ENCODE data around the gene ANKAR. TPM values are rescaled to one million over a fixed set of nuclear protein-coding genes. Genes with fewer than 3 reads are reported as not detected.

ANKAR gene
- total and polyA plus RNA-seq, 9 of the 15 experiments (the other 6 are each of a cell fraction or from before 2014, with no cell fraction given): 0.04 to 0.52 (median 0.39) TPM

- FAIRE-seq (no peak), ATAC-seq (no peak), DNase-seq (ENCODE audit: extremely low read depth in 1 of 4, low spot score in 3 of 4) (no peak)
- no peak overlapping the region for H3K4me3 ChIP-seq
- H3K9me3 ChIP-seq (replicated peaks; ENCODE audit: control insufficient read depth, insufficient read depth, low read depth, low read length): no peaks in the 10 kb centered on the region
- no peaks in the 10 kb centered on the region for H3K36me3 ChIP-seq (ENCODE audit: control insufficient read depth, insufficient read depth, low read length)
- TF ChIP-seq, protein P1, sequence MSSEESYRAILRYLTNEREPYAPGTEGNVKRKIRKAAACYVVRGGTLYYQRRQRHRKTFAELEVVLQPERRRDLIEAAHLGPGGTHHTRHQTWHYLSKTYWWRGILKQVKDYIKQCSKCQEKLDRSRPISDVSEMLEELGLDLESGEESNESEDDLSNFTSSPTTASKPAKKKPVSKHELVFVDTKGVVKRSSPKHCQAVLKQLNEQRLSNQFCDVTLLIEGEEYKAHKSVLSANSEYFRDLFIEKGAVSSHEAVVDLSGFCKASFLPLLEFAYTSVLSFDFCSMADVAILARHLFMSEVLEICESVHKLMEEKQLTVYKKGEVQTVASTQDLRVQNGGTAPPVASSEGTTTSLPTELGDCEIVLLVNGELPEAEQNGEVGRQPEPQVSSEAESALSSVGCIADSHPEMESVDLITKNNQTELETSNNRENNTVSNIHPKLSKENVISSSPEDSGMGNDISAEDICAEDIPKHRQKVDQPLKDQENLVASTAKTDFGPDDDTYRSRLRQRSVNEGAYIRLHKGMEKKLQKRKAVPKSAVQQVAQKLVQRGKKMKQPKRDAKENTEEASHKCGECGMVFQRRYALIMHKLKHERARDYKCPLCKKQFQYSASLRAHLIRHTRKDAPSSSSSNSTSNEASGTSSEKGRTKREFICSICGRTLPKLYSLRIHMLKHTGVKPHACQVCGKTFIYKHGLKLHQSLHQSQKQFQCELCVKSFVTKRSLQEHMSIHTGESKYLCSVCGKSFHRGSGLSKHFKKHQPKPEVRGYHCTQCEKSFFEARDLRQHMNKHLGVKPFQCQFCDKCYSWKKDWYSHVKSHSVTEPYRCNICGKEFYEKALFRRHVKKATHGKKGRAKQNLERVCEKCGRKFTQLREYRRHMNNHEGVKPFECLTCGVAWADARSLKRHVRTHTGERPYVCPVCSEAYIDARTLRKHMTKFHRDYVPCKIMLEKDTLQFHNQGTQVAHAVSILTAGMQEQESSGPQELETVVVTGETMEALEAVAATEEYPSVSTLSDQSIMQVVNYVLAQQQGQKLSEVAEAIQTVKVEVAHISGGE (CRISPR knock-in tag; IDR thresholded peaks at IDR 0.05): no peak
- TF ChIP-seq POU5F1 (IDR thresholded peaks at IDR 0.05; ENCODE audit: borderline replicate concordance, low read depth, low read length, partially characterized antibody): no peak
- no peak for TF ChIP-seq ARID2 (IDR thresholded peaks at IDR 0.05)
- TF ChIP-seq CCNT2 (IDR thresholded peaks at IDR 0.05; ENCODE audit: borderline replicate concordance, extremely low read depth, insufficient read length, low read depth, low read length): no peak
- TF ChIP-seq RFX1 (IDR thresholded peaks at IDR 0.05): no peak
- H3K27me3 ChIP-seq (ENCODE audit: control insufficient read depth in 2 of 2, insufficient read depth in 2 of 2, low read length in 2 of 2): no peaks in the 10 kb centered on the region
- ChIA-PET CTCF (ENCODE audit: low intra/inter-chr PET ratio) (no interaction called here), POLR2A (interaction anchor here (0.6 kb wide), 1 partner anchor 47 kb away, joined by 3 read pairs; no protein-coding TSS in a partner anchor)
- in situ Hi-C loops (cut with MboI): no loop called here
- no peaks in the 10 kb centered on the region for H3K79me2 ChIP-seq (ENCODE audit: control insufficient read depth, insufficient read depth, low read length)
- H3K4me2 ChIP-seq (ENCODE audit: insufficient read depth, low read length): no peak overlapping the region
- H3K4me1 ChIP-seq (replicated peaks in 1 of 2; ENCODE audit: control insufficient read depth in 2 of 2, insufficient read depth in 2 of 2, low read length in 2 of 2): peaks cover 4 to 5% of the 10 kb centered on the region in 2 experiments; a peak in 4 of 5 replicates
- 0% methylated on average over 1 of the region's 1 CpG for WGBS (ENCODE audit: insufficient coverage, low coverage, missing lambda C conversion rate)
- no peak overlapping the region for H3K9ac ChIP-seq (ENCODE audit: insufficient read depth in 1 of 2, low read depth in 2 of 2, low read length in 2 of 2)
- intact Hi-C loops (cut with micrococcal nuclease): no loop called here
- no peak overlapping the region for H3K27ac ChIP-seq (ENCODE audit: extremely low read depth, low read depth, low read length)
- no TSS peak for BruUV-seq (replicated peaks)
- no peaks in the 10 kb centered on the region for H4K20me1 ChIP-seq (replicated peaks; ENCODE audit: control insufficient read depth, insufficient read depth, low read length)
- H2AFZ ChIP-seq (ENCODE audit: low read depth, low read length): no peak overlapping the region
- no peaks in the 10 kb centered on the region for H3K9me1 ChIP-seq (ENCODE audit: control insufficient read depth, insufficient read depth, low read length)
Measured at GRCh38 chr2:189681203-189681602, 6.7 kb downstream of the ANKAR start.

Data from K562 (cell line).